HG02623 (cell line): ENCODE data around the gene CAPG.

Source experiments
- ATAC-seq: cut with Tn5 transposase; IDR thresholded peaks from one replicate; pipeline ENCODE4 v1.9.1; 2021; ENCODE audit warnings: moderate library complexity; ENCODE audit not compliant: unreplicated experiment

The CAPG gene

GRCh38 chr2:85439025-85439472 lies 28.9 kb upstream of the CAPG start:
- no peak for ATAC-seq

GRCh38 chr2:85438201-85439024 lies 28.2 kb upstream of the CAPG start:
- no peak for ATAC-seq

GRCh38 chr2:85437488-85438200 lies 27.5 kb upstream of the CAPG start:
- ATAC-seq, result peak; percentile 85

GRCh38 chr2:85436836-85437487 lies 26.8 kb upstream of the CAPG start:
- ATAC-seq, result no peak

- ATAC-seq, result no peak
Observed at GRCh38 chr2:85435981-85436835, 26.0 kb upstream of the CAPG start.

- ATAC-seq, result no peak
Observed at GRCh38 chr2:85435220-85435958, 25.2 kb upstream of the CAPG start.

- no peak for ATAC-seq
Observed at GRCh38 chr2:85434696-85435095, 24.5 kb upstream of the CAPG start.

- ATAC-seq, result no peak
Observed at GRCh38 chr2:85433511-85434089, 23.4 kb upstream of the CAPG start.

GRCh38 chr2:85431570-85432205 lies 21.5 kb upstream of the CAPG start:
- ATAC-seq, result no peak

- no peak for ATAC-seq
Observed at GRCh38 chr2:85430752-85431569, 20.8 kb upstream of the CAPG start.

- no peak for ATAC-seq
Observed at GRCh38 chr2:85429924-85430289, 19.7 kb upstream of the CAPG start.

GRCh38 chr2:85429213-85429923 lies 19.2 kb upstream of the CAPG start:
- ATAC-seq, result no peak

- ATAC-seq, result no peak
Observed at GRCh38 chr2:85428343-85428881, 18.2 kb upstream of the CAPG start.

- no peak for ATAC-seq
Observed at GRCh38 chr2:85427300-85427835, 17.2 kb upstream of the CAPG start.

GRCh38 chr2:85425588-85425987 lies 15.4 kb upstream of the CAPG start:
- no peak for ATAC-seq

- no peak for ATAC-seq
Observed at GRCh38 chr2:85423525-85423924, 13.4 kb upstream of the CAPG start.

- ATAC-seq, result no peak
Observed at GRCh38 chr2:85422072-85422457, 11.9 kb upstream of the CAPG start.
